Body of pancreas (tissue), 4 donors: Measurements from ENCODE around the gene PACS1.

Experiments
- POLR2A ChIP-seq, 3 donors: fragments of 450-650 bp; IDR thresholded peaks; one replicate each; pipeline ENCODE4 v1.6.1; 2016; ENCODE audit warnings: antibody characterized with exemption in 3 of 3, mild to moderate bottlenecking in 2 of 3
- TF ChIP-seq, protein P1 (sequence below), 7 experiments: fragments of 450-650 bp in 4 of 7; fragments of 200-600 bp in 3 of 7; sonication (generic) in 3 of 7; IDR thresholded peaks; one replicate each; pipeline ENCODE4 v1.5.1; 2016 to 2019; ENCODE audit warnings: antibody characterized with exemption in 7 of 7

- TF ChIP-seq POLR2A (IDR thresholded peaks at IDR 0.05): no peak
- TF ChIP-seq, protein P1, sequence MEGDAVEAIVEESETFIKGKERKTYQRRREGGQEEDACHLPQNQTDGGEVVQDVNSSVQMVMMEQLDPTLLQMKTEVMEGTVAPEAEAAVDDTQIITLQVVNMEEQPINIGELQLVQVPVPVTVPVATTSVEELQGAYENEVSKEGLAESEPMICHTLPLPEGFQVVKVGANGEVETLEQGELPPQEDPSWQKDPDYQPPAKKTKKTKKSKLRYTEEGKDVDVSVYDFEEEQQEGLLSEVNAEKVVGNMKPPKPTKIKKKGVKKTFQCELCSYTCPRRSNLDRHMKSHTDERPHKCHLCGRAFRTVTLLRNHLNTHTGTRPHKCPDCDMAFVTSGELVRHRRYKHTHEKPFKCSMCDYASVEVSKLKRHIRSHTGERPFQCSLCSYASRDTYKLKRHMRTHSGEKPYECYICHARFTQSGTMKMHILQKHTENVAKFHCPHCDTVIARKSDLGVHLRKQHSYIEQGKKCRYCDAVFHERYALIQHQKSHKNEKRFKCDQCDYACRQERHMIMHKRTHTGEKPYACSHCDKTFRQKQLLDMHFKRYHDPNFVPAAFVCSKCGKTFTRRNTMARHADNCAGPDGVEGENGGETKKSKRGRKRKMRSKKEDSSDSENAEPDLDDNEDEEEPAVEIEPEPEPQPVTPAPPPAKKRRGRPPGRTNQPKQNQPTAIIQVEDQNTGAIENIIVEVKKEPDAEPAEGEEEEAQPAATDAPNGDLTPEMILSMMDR (IDR thresholded peaks at IDR 0.05): no peak
These were observed 60.9 kb downstream of the PACS1 start for GRCh38 chr11:66130978-66131377.
